Gastrocnemius medialis (tissue), 4 donors: Measurements from ENCODE around the gene SLC15A2.

Experiments
- POLR2A ChIP-seq, 2 donors: fragments of 450-650 bp; IDR thresholded peaks; one replicate each; pipeline ENCODE4 v1.6.1; 2017; ENCODE audit warnings: antibody characterized with exemption in 2 of 2, mild to moderate bottlenecking in 2 of 2, moderate library complexity in 2 of 2
- TF ChIP-seq, protein P1 (sequence below), 5 experiments: fragments of 450-650 bp in 3 of 5; fragments of 200-600 bp in 2 of 5; sonication (generic) in 2 of 5; IDR thresholded peaks in 4 of 5; conservative IDR thresholded peaks in 1 of 5; 1 replicate in 4 of 5; 2 replicates in 1 of 5; pipeline ENCODE4 v1.5.1; 2016 to 2019; ENCODE audit warnings: antibody characterized with exemption in 5 of 5, mild to moderate bottlenecking in 3 of 5, moderate library complexity in 3 of 5

DNA sequence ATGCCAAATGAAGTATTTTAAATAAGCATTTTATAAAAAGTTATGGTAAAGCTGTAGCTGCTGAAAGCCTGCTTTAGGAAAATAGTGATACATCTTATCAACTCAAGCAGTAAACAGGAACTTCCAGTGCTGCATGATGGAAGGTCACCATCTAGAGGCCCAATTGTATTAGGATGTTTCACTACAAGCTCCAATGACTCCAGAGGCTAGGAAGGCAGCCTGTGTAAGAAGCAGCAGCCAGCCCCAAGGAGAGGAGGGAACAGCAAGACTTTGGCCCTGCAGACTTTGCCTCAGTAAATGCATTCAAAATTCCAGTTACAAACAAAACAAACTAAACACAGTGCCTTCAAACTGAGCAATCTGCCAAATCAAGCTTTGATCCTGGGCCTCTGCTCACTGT is 95.7 kb downstream of the SLC15A2 start:
- TF ChIP-seq POLR2A (IDR thresholded peaks at IDR 0.05) = no peak
- TF ChIP-seq, protein P1, sequence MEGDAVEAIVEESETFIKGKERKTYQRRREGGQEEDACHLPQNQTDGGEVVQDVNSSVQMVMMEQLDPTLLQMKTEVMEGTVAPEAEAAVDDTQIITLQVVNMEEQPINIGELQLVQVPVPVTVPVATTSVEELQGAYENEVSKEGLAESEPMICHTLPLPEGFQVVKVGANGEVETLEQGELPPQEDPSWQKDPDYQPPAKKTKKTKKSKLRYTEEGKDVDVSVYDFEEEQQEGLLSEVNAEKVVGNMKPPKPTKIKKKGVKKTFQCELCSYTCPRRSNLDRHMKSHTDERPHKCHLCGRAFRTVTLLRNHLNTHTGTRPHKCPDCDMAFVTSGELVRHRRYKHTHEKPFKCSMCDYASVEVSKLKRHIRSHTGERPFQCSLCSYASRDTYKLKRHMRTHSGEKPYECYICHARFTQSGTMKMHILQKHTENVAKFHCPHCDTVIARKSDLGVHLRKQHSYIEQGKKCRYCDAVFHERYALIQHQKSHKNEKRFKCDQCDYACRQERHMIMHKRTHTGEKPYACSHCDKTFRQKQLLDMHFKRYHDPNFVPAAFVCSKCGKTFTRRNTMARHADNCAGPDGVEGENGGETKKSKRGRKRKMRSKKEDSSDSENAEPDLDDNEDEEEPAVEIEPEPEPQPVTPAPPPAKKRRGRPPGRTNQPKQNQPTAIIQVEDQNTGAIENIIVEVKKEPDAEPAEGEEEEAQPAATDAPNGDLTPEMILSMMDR (IDR thresholded peaks at IDR 0.05 in 4 of 5, conservative IDR thresholded peaks at IDR 0.05 in 1 of 5) = no peak
